Measurements from ENCODE around the gene USP8. TPM values are rescaled to one million over a fixed set of nuclear protein-coding genes. Genes with fewer than 3 reads are reported as not detected.
"Not testable (repeated sequence)": the region's sequence is repeated elsewhere in the genome, so short reads cannot be mapped to it uniquely, and the experiment has no call there.

USP8 gene
- total and polyA plus RNA-seq, 4 donors = 23.7 to 70.2 (median 40.3) TPM

GRCh38 chr15:50503144-50503543 is 78.9 kb downstream of the USP8 start:
- DNase-seq = no peak
- WGBS, 2 donors = 94 to 96% methylated on average over 7 of the region's 7 CpGs
- H3K27ac ChIP-seq (ENCODE audit: low read depth in 1 of 2, low read length in 2 of 2) = no peak overlapping the region
- no peak overlapping the region for H3K4me3 ChIP-seq (ENCODE audit: low read length in 2 of 2)
- H3K4me1 ChIP-seq (ENCODE audit: control insufficient read depth in 1 of 2, insufficient read depth in 2 of 2, low read length in 2 of 2) = no peaks in the 10 kb centered on the region
- H3K9me3 ChIP-seq (ENCODE audit: control insufficient read depth, low read length) = no peaks in the 10 kb centered on the region
- intact Hi-C loops (cut with DNase I) = no loop called here
- H3K27me3 ChIP-seq (ENCODE audit: control insufficient read depth in 1 of 2, insufficient read depth in 2 of 2, low read length in 1 of 2) = no peaks in the 10 kb centered on the region
- ATAC-seq (ENCODE audit: low FRiP score) = no peak
- peaks cover 1 to 3% of the 10 kb centered on the region in 2 donors for H3K36me3 ChIP-seq (ENCODE audit: control insufficient read depth in 1 of 2, insufficient read depth in 2 of 2, low read length in 1 of 2)

DNA sequence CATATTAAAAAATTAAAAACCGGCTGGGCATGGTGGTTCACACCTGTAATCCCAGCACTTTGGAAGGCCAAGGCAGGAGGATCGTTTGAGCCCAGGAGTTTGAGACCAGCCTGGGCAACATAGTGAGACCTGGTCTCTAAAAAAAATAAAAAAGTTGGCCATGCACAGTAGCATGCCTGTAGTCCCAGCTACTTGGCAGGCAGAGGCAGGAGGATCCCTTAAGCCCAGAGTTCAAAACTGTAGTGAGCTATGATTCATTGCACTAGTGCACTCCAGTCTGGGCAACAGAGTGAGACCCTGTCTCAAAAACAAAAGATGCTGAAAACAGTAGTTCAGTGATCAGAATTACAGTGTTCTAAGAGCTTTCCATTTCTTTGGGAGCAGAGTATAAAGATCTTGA is 81.5 kb downstream of the USP8 start:
- H3K4me3 ChIP-seq (ENCODE audit: low read length in 2 of 2); H3K36me3 ChIP-seq (ENCODE audit: control insufficient read depth in 1 of 2, insufficient read depth in 2 of 2, low read length in 1 of 2); DNase-seq; H3K9me3 ChIP-seq (ENCODE audit: control insufficient read depth, low read length); ATAC-seq (ENCODE audit: low FRiP score); H3K27ac ChIP-seq (ENCODE audit: low read depth in 1 of 2, low read length in 2 of 2); H3K4me1 ChIP-seq (ENCODE audit: control insufficient read depth in 1 of 2, insufficient read depth in 2 of 2, low read length in 2 of 2); intact Hi-C loops (cut with DNase I); H3K27me3 ChIP-seq (ENCODE audit: control insufficient read depth in 1 of 2, insufficient read depth in 2 of 2, low read length in 1 of 2): not testable (repeated sequence)
- WGBS, 2 donors = 83 to 87% methylated on average over 2 of the region's 2 CpGs

GRCh38 chr15:50506121-50506520 is 81.9 kb downstream of the USP8 start:
- WGBS, 2 donors = 51 to 59% methylated on average over 8 of the region's 8 CpGs
- H3K4me1 ChIP-seq (ENCODE audit: control insufficient read depth in 1 of 2, insufficient read depth in 2 of 2, low read length in 2 of 2) = no peaks in the 10 kb centered on the region
- no peak overlapping the region for H3K4me3 ChIP-seq (ENCODE audit: low read length in 2 of 2)
- intact Hi-C loops (cut with DNase I) = no loop called here
- no peaks in the 10 kb centered on the region for H3K36me3 ChIP-seq (ENCODE audit: control insufficient read depth in 1 of 2, insufficient read depth in 2 of 2, low read length in 1 of 2)
- ATAC-seq (ENCODE audit: low FRiP score) (no peak), DNase-seq (no peak)
- no peaks in the 10 kb centered on the region for H3K27me3 ChIP-seq (ENCODE audit: control insufficient read depth in 1 of 2, insufficient read depth in 2 of 2, low read length in 1 of 2)
- H3K9me3 ChIP-seq (ENCODE audit: control insufficient read depth, low read length) = no peaks in the 10 kb centered on the region
- no peak overlapping the region for H3K27ac ChIP-seq (ENCODE audit: low read depth in 1 of 2, low read length in 2 of 2)

DNA sequence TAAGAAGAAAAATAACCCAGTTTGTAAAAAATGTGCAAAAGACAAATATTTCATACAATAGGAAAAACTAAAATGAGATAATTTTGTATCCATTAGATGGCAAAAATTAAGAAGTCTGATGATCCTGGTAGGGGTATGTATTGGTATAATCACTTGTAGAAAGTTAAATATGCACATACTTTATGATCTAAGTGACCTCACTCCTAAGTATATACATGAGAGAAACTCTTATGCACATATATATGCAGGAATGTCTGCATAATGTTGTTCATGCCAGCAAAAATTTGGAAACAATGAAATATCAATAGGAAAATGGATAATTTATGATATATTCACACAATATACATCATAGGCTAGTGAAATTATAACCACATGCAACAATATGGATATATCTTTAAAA is 88.8 kb downstream of the USP8 start:
- DNase-seq = no peak
- no peaks in the 10 kb centered on the region for H3K27me3 ChIP-seq (ENCODE audit: control insufficient read depth in 1 of 2, insufficient read depth in 2 of 2, low read length in 1 of 2)

GRCh38 chr15:50519740-50520425 is 95.7 kb downstream of the USP8 start:
- ATAC-seq (ENCODE audit: low FRiP score) = no peak
- Histone ChIP-seq H3K36me3 (ENCODE audit: control insufficient read depth in 1 of 2, insufficient read depth in 2 of 2, low read length in 1 of 2) (no peaks in the 10 kb centered on the region), H3K4me1 (ENCODE audit: control insufficient read depth in 1 of 2, insufficient read depth in 2 of 2, low read length in 2 of 2) (no peaks in the 10 kb centered on the region), H3K4me3 (ENCODE audit: low read length in 2 of 2) (no peak overlapping the region), H3K27ac (ENCODE audit: low read depth in 1 of 2, low read length in 2 of 2) (no peak overlapping the region), H3K27me3 (ENCODE audit: control insufficient read depth in 1 of 2, insufficient read depth in 2 of 2, low read length in 1 of 2) (no peaks in the 10 kb centered on the region), H3K9me3 (ENCODE audit: control insufficient read depth, low read length) (no peaks in the 10 kb centered on the region)
- no peak for DNase-seq
- 49 to 55% methylated on average over 7 of the region's 7 CpGs for WGBS, 2 donors
- intact Hi-C loops (cut with DNase I) = no loop called here

More for the DNA sequence above, 88.8 kb downstream of the USP8 start:
- Histone ChIP-seq H3K4me3 (ENCODE audit: low read length in 2 of 2) (no peak overlapping the region), H3K27ac (ENCODE audit: low read depth in 1 of 2, low read length in 2 of 2) (no peak overlapping the region), H3K36me3 (ENCODE audit: control insufficient read depth in 1 of 2, insufficient read depth in 2 of 2, low read length in 1 of 2) (no peaks in the 10 kb centered on the region), H3K9me3 (ENCODE audit: control insufficient read depth, low read length) (no peaks in the 10 kb centered on the region), H3K4me1 (ENCODE audit: control insufficient read depth in 1 of 2, insufficient read depth in 2 of 2, low read length in 2 of 2) (no peaks in the 10 kb centered on the region)
- no peak for ATAC-seq (ENCODE audit: low FRiP score)
- intact Hi-C loops (cut with DNase I) = no loop called here

- whole genome bisulfite sequencing, 2 donors = 31 to 32% methylated on average over 5 of the region's 5 CpGs
- ATAC-seq (ENCODE audit: low FRiP score) (no peak), DNase-seq (no peak)
- no peak overlapping the region for H3K4me3 ChIP-seq (ENCODE audit: low read length in 2 of 2)
- H3K4me1 ChIP-seq (ENCODE audit: control insufficient read depth in 1 of 2, insufficient read depth in 2 of 2, low read length in 2 of 2) = no peaks in the 10 kb centered on the region
- no peak overlapping the region for H3K27ac ChIP-seq (ENCODE audit: low read depth in 1 of 2, low read length in 2 of 2)
- H3K9me3 ChIP-seq (ENCODE audit: control insufficient read depth, low read length) = no peaks in the 10 kb centered on the region
- H3K36me3 ChIP-seq (ENCODE audit: control insufficient read depth in 1 of 2, insufficient read depth in 2 of 2, low read length in 1 of 2) = no peaks in the 10 kb centered on the region
- H3K27me3 ChIP-seq (ENCODE audit: control insufficient read depth in 1 of 2, insufficient read depth in 2 of 2, low read length in 1 of 2) = no peaks in the 10 kb centered on the region
- intact Hi-C loops (cut with DNase I) = no loop called here
Measured at GRCh38 chr15:50523851-50524251, 99.6 kb downstream of the USP8 start.

DNA sequence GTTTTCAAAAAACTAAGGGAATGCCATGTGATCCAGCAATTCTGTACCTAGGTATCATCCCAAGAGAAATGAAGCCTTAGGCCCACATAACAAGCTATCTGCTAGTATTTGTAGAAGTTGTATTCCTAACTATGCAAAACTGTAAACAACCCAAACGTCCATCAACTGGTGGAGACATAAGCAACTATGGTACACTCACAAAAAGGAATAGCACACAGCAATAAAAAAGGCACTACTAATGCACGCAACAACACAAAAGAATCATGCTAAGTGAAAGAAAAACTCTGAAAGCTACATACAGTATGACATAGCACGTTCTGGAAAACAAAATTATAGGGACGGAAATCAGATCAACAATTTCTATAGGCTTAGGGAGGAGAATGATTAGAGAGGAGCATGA is 107.0 kb downstream of the USP8 start:
- H3K27ac ChIP-seq (ENCODE audit: low read depth in 1 of 2, low read length in 2 of 2) = no peak overlapping the region
- no peak overlapping the region for H3K4me3 ChIP-seq (ENCODE audit: low read length in 2 of 2)
- DNase-seq = no peak
- intact Hi-C loops (cut with DNase I) = no loop called here
- no peaks in the 10 kb centered on the region for H3K36me3 ChIP-seq (ENCODE audit: control insufficient read depth in 1 of 2, insufficient read depth in 2 of 2, low read length in 1 of 2)
- no peaks in the 10 kb centered on the region for H3K27me3 ChIP-seq (ENCODE audit: control insufficient read depth in 1 of 2, insufficient read depth in 2 of 2, low read length in 1 of 2)
- 90% methylated on average over 4 of the region's 4 CpGs for WGBS, 2 donors
- no peaks in the 10 kb centered on the region for H3K9me3 ChIP-seq (ENCODE audit: control insufficient read depth, low read length)
- no peaks in the 10 kb centered on the region for H3K4me1 ChIP-seq (ENCODE audit: control insufficient read depth in 1 of 2, insufficient read depth in 2 of 2, low read length in 2 of 2)
- ATAC-seq (ENCODE audit: low FRiP score) = no peak

GRCh38 chr15:50531766-50532165 is 107.6 kb downstream of the USP8 start:
- H3K36me3 ChIP-seq (ENCODE audit: control insufficient read depth in 1 of 2, insufficient read depth in 2 of 2, low read length in 1 of 2) = no peaks in the 10 kb centered on the region
- no peak overlapping the region for H3K27ac ChIP-seq (ENCODE audit: low read depth in 1 of 2, low read length in 2 of 2)
- DNase-seq = no peak
- H3K9me3 ChIP-seq (ENCODE audit: control insufficient read depth, low read length) = no peaks in the 10 kb centered on the region
- intact Hi-C loops (cut with DNase I) = no loop called here
- no peak for ATAC-seq (ENCODE audit: low FRiP score)
- no peak overlapping the region for H3K4me3 ChIP-seq (ENCODE audit: low read length in 2 of 2)
- no peaks in the 10 kb centered on the region for H3K27me3 ChIP-seq (ENCODE audit: control insufficient read depth in 1 of 2, insufficient read depth in 2 of 2, low read length in 1 of 2)
- no peaks in the 10 kb centered on the region for H3K4me1 ChIP-seq (ENCODE audit: control insufficient read depth in 1 of 2, insufficient read depth in 2 of 2, low read length in 2 of 2)
- 23 to 24% methylated on average over 4 of the region's 4 CpGs for WGBS, 2 donors

DNA sequence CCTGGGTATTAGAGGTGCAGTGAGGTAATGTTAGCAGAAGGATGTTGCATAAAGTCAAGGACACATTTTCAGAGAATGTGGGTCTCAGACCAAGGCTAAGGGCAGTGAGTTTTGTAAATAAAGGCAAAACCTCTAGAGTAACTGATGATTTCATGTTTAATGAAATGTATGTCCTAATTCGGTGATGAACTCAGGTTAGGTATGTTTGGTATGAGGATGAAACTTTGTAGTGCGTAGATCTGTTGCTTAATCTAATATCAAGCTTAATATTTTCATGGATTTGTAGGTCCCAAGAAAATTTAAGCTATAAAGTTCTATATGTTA is 118.6 kb downstream of the USP8 start:
- DNase-seq (no peak), ATAC-seq (ENCODE audit: low FRiP score) (no peak)
- intact Hi-C loops (cut with DNase I) = no loop called here
- no peaks in the 10 kb centered on the region for H3K4me1 ChIP-seq (ENCODE audit: control insufficient read depth in 1 of 2, insufficient read depth in 2 of 2, low read length in 2 of 2)
- H3K4me3 ChIP-seq (ENCODE audit: low read length in 2 of 2) = no peak overlapping the region
- no peaks in the 10 kb centered on the region for H3K27me3 ChIP-seq (ENCODE audit: control insufficient read depth in 1 of 2, insufficient read depth in 2 of 2, low read length in 1 of 2)
- no peak overlapping the region for H3K27ac ChIP-seq (ENCODE audit: low read depth in 1 of 2, low read length in 2 of 2)
- no peaks in the 10 kb centered on the region for H3K9me3 ChIP-seq (ENCODE audit: control insufficient read depth, low read length)
- WGBS, 2 donors = 62 to 75% methylated on average over 2 of the region's 2 CpGs
- no peaks in the 10 kb centered on the region for H3K36me3 ChIP-seq (ENCODE audit: control insufficient read depth in 1 of 2, insufficient read depth in 2 of 2, low read length in 1 of 2)

Data from aorta (tissue), 5 donors.